GM23338 (cell line): ENCODE results near the gene CACNA2D3.

Source experiments
- EZH2 ChIP-seq: fragments of 200-600 bp; sonication (generic); IDR thresholded peaks from one replicate; pipeline ENCODE4 v1.8.0; 2017; ENCODE audit warnings: antibody characterized with exemption, mild to moderate bottlenecking, low read depth; ENCODE audit not compliant: unreplicated experiment
- TF ChIP-seq, protein P1 (sequence below), 2 experiments: fragments of 200-600 bp in 1 of 2; sonication (generic) in 1 of 2; conservative IDR thresholded peaks; 2 replicates each; pipeline versions ENCODE4 v1.5.1 to v1.6.1; 2016 to 2017; ENCODE audit warnings: antibody characterized with exemption in 2 of 2, low read depth in 2 of 2, mild to moderate bottlenecking in 2 of 2, moderate library complexity in 1 of 2

DNA sequence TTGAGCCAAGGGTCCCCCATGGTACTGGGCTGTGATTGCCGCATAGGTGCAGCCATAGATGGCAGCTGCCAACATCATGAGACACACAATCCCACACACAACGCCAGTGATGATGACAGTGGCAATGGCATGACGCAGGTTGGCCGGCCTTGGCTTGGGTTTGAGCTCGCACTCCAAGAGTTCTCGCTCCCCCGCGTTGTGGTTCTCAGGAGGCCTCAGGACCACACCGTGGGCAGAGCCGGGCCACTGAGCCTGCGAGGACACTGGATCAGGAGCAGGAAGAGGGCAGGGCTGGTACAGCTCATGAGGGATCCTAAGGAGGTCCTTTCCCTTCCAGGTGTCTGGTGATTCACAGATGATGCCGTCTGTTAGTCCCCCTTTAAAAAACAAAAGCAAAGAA is 796.2 kb downstream of the CACNA2D3 start:
- TF ChIP-seq, protein P1, sequence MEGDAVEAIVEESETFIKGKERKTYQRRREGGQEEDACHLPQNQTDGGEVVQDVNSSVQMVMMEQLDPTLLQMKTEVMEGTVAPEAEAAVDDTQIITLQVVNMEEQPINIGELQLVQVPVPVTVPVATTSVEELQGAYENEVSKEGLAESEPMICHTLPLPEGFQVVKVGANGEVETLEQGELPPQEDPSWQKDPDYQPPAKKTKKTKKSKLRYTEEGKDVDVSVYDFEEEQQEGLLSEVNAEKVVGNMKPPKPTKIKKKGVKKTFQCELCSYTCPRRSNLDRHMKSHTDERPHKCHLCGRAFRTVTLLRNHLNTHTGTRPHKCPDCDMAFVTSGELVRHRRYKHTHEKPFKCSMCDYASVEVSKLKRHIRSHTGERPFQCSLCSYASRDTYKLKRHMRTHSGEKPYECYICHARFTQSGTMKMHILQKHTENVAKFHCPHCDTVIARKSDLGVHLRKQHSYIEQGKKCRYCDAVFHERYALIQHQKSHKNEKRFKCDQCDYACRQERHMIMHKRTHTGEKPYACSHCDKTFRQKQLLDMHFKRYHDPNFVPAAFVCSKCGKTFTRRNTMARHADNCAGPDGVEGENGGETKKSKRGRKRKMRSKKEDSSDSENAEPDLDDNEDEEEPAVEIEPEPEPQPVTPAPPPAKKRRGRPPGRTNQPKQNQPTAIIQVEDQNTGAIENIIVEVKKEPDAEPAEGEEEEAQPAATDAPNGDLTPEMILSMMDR (conservative IDR thresholded peaks at IDR 0.05; ENCODE audit: low read depth in 2 of 2): no peak
- no peak for TF ChIP-seq EZH2
